HL-60/S4 treated with phorbol 12-myristate 13-acetate at 8.2 ng/mL for 4 days and 3 days (cell line): Measurements from ENCODE around the gene HCST.
"Not testable (repeated sequence)": the region's sequence is repeated elsewhere in the genome, so short reads cannot be mapped to it uniquely, and the experiment has no call there.

Experiments used
- in situ Hi-C: fragments of 300-500 bp; cut with MboI; formaldehyde crosslinking; loops from 2 replicates; pipeline ENCODE4 v1.15.0; 2022; ENCODE audit warnings: low sequenced_read_pairs

The HCST gene

GRCh38 chr19:35903550-35904179 lies 1.3 kb downstream of the HCST start:
- in situ Hi-C loops: no loop called here

GRCh38 chr19:35904311-35905068 lies 2.2 kb downstream of the HCST start:
- in situ Hi-C loops: no loop called here

- in situ Hi-C loops: no loop called here
Observed at GRCh38 chr19:35905178-35905727, 2.9 kb downstream of the HCST start.

GRCh38 chr19:35907377-35907745 lies 5.0 kb downstream of the HCST start:
- in situ Hi-C loops: no loop called here

- in situ Hi-C loops: no loop called here
Observed at GRCh38 chr19:35908010-35908441, 5.7 kb downstream of the HCST start, which contains the start of gene TYROBP. Gene TYROBP, minus strand, starts transcription at chr19:35908295. Its CDS starts 67 bp downstream, at chr19:35908228.

GRCh38 chr19:35908973-35909683 lies 6.8 kb downstream of the HCST start:
- in situ Hi-C loops: no loop called here

GRCh38 chr19:35909684-35910035 lies 7.3 kb downstream of the HCST start:
- in situ Hi-C loops: no loop called here

GRCh38 chr19:35910355-35910754 lies 8.0 kb downstream of the HCST start:
- in situ Hi-C loops: not testable (repeated sequence)

- in situ Hi-C loops: no loop called here
Observed at GRCh38 chr19:35911173-35911572, 8.8 kb downstream of the HCST start.

GRCh38 chr19:35911790-35912189 lies 9.5 kb downstream of the HCST start:
- in situ Hi-C loops: no loop called here

- in situ Hi-C loops: no loop called here
Observed at GRCh38 chr19:35913589-35913988, 11.3 kb downstream of the HCST start.

GRCh38 chr19:35915443-35915842 lies 13.1 kb downstream of the HCST start:
- in situ Hi-C loops: no loop called here

GRCh38 chr19:35919306-35919705 lies 17.0 kb downstream of the HCST start:
- in situ Hi-C loops: no loop called here

GRCh38 chr19:35921012-35921411 lies 18.7 kb downstream of the HCST start:
- in situ Hi-C loops: no loop called here

GRCh38 chr19:35925501-35925900 lies 23.2 kb downstream of the HCST start:
- in situ Hi-C loops: no loop called here

GRCh38 chr19:35928507-35928906 lies 26.2 kb downstream of the HCST start:
- in situ Hi-C loops: no loop called here

- in situ Hi-C loops: loop anchor here (10.0 kb wide), 1 partner anchor 55 kb away; no protein-coding TSS in a partner anchor
Observed at GRCh38 chr19:35929876-35930275, 27.5 kb downstream of the HCST start.

- in situ Hi-C loops: loop anchor here (10.0 kb wide), 1 partner anchor 57 kb away; no protein-coding TSS in a partner anchor
Observed at GRCh38 chr19:35931161-35931873, 29.0 kb downstream of the HCST start.

GRCh38 chr19:35931874-35932202 lies 29.5 kb downstream of the HCST start:
- in situ Hi-C loops: loop anchor here (10.0 kb wide), 1 partner anchor 57 kb away; no protein-coding TSS in a partner anchor

GRCh38 chr19:35932291-35932936 lies 30.1 kb downstream of the HCST start:
- in situ Hi-C loops: loop anchor here (10.0 kb wide), 1 partner anchor 58 kb away; no protein-coding TSS in a partner anchor
